ENCODE data around the gene OAT.

OAT gene

DNA sequence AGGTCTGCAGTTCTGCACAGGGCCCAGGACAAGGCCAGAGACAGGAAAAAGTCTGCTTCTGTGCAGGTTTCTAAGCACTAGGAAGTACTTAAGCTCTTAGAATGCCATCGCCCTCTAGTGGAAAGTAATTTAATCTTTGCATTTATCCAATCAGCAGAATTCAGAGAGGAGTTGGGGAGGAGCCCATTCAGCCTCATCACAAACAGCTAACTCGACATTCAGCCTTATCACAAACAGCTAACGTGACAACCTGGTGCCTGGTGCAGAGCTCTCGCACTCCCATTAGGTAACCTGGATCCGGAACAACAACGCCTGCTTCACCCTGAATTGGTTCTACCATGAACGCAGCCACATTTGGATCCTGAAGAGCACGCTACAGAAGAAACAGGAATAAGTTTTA, 15.2 kb downstream of the OAT start:
- peak; percentile 72 for DNase-seq (ENCODE audit: low spot score)

DNA sequence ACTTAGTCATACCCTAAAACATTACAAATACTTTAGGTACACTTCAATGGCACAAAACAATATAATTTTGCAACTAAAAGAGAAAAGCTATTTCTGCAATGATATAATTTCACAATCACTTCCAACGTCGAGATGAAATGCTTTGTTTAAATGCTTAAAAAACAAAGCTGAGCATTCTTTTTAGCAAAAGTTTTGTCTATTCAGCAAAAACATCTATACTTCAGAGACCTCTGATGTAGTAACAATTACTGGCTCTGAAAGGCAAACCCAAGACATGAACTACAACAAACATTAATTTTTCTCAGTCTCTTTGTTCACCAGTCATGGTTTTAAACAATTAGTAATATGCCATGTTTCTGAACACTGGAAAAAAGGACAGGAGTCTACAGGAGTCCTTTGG, 16.4 kb downstream of the OAT start:
- no peak for DNase-seq (ENCODE audit: low spot score)

GRCh38 chr10:124401633-124402032, 17.1 kb downstream of the OAT start:
- no peak for DNase-seq (ENCODE audit: low spot score)

- no peak for DNase-seq (ENCODE audit: low spot score)
Measured at GRCh38 chr10:124394583-124394982, 24.1 kb downstream of the OAT start.

GRCh38 chr10:124392626-124393342, 25.9 kb downstream of the OAT start:
- DNase-seq (ENCODE audit: low spot score) = no peak

DNA sequence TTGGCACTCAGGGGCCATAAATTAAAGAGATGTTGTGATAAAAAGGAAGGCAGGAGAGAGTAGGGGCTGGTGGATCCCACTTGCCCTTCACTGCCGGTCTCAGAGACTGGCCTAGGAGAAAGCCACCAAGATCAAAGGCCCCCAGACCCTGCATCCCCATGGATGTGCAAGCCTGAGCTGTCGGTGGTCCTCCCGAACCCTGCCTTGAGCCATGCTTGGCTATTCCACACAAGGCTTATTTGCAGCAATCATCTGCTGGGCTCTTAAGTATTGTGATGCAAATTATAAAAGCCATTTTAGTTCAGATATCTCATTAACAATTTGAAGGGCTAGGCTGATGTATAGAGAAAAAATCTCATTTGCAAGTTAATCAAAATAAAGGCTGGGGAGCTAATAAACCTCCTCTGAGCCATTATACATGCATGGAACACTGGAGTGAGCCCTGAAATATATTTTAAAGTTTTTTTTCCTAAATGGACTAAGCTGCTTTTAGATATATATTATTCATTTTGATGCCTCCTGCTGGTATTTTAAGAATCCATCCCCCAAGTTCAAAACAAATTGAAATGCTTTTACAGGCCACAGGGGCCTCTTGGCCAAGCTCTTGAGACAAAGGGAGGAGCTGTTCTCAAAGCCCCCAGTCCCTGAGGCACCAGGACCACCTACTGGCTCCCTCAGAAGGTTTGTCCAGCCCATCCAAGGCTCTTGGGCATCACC, 28.1 kb downstream of the OAT start:
- DNase-seq (ENCODE audit: low spot score) = no peak

DNA sequence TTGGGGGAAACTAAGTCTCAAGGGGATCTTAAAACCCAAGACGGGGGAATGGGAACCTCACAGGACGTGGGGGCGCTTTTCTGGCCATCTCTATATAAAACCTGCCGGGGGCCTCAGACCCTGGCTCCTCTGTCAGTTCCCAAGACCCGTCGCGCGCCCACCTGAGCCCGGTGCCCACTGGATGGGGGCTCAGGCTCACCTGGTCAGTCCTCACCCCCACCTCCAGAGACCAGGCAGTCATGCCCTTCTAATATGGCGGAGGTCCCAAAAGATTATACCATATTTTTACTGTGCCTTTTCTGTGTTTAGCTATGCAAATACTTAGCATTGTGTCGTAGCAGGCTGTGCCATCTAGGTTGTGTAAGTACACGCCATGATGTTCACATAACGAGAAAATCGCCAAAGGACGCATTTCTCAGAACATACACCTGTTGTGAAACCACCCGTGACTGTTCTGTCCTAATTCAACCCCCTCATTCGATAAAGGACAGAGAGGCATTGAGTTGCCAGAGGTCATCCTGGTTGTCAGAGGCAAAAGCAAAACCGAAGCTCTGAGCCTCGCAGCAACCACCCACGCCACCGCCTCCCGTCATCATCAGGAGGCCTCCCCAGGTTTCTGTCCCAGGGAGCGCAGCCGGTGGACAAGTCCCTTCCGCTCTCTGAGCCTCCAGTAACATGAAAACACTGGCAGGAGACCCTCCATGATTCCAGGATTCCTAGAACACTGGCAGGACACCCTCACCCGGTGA, 28.9 kb downstream of the OAT start:
- DNase-seq (ENCODE audit: low spot score) = no peak

DNA sequence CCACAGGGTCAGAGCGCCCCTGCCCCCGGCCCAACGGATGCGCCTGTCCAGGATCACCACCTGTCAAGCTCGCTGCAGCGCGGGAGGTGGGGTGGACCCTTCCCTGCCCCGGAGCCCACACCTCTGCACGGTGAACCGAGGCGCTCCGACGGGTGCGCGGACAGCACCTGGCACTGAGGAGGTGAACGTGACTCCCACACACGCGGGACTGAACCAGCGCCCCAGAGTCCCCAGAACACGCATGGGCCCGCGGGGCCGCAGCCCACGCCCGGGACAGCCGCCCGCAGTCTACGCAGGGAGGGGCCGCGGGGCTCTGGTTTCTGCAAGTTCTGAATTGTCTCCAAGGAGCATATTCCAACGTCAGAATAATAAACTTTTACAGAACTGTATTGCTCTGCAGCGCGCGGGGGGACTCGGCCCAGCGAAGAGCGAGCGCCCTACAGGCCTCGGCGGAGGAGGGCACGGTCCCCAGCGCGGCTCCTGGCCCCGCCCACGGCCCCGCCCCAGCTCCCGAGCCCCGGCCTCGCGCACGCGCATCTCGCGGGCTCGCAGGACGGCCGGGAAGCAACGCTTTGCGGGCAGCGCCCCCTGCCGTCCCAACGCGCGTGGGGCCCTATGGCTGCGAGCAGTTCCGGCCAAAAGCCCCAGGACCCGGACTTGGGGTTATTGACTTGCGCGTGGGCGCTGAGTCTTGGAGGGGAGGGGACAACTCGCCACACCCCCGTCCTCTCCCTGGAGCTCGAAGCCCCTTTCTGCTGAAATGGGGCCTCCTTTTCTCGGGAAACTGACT, 29.7 kb downstream of the OAT start:
- peak; percentile 91 for DNase-seq (ENCODE audit: low spot score)

DNA sequence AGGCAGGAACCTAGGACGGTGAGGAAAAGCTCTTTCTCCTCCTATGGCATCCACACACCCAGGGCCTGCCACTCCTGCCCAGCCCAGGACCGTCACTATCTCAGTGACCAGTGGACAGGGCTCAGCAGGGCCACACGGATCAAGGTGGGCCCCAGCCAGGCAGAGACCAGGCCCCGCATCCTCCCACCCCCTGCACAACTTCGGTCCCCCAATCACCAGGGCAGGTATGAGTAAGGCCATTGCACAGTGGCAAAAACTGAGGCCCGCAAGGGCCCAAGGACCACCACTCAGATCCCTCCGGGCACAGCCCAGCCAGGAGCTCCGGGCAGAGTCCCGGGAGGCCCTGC, 30.3 kb downstream of the OAT start:
- DNase-seq (ENCODE audit: low spot score) = no peak

GRCh38 chr10:124387078-124387874, 31.4 kb downstream of the OAT start:
- no peak for DNase-seq (ENCODE audit: low spot score)

DNA sequence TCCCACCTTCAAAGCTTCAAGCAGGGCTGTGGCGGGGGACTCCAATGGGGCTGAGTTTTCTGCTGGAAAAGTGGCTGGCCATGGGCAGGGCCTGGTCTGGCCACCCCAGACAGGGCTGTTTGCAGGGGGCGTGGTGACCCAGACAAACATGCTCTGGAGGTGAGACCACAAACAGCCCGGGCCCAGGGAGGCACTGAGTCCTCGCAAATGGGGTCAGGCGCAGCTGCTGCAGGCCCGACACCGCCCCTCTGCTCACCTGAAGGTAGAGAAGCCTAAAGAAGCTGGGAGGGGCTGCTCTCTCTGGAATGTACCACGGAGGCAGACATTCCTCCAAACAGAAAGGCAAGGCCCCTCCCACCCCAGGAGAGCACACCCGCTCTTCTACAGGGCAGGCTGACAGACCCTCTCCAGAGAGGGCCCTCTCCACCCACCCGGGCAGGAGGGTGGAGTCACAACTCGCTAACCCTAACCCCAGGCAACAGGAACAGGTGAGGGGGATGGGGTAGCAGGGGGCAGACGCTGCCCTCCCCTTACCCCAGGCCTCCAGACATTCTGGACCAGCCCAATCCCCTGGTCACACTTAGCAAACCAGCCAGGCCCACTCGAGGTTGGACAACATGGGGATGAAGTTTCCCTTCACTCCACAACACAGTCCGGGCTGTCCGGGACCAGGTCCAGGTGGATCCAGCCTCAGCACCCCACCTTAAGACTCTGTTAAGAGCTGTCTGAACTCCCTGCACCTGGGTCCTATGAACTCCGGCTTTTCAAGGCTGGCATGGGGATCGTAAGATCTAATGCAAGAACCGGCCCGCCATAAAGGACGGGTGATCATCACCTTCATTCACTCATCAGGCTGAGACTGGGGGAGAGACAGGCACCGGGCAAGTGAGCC, 32.3 kb downstream of the OAT start:
- DNase-seq (ENCODE audit: low spot score) = no peak

- no peak for DNase-seq (ENCODE audit: low spot score)
Measured at GRCh38 chr10:124385627-124386185, 33.0 kb downstream of the OAT start.

GRCh38 chr10:124384591-124385190, 34.0 kb downstream of the OAT start:
- DNase-seq (ENCODE audit: low spot score) = no peak

GRCh38 chr10:124384172-124384571, 34.6 kb downstream of the OAT start:
- DNase-seq (ENCODE audit: low spot score) = no peak

DNA sequence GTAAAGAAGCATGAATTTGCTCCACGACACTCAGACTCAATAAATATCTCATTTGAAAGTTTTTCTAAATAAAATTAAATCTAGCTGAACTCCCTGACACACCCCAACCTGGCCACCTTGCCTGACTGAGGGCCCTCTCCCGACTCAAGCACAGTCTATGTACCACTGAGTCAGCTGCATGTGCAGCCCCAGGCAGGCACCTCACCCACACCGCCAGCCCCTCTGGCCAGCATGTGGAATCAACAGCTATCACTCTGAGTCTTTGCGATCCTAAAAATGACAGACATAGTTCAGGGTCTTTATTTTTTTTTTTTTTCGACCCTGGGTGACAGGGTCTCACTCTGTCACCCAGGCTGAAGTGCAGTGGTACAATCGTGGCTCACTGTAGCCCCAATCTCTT, 35.2 kb downstream of the OAT start:
- DNase-seq (ENCODE audit: low spot score) = no peak

DNA sequence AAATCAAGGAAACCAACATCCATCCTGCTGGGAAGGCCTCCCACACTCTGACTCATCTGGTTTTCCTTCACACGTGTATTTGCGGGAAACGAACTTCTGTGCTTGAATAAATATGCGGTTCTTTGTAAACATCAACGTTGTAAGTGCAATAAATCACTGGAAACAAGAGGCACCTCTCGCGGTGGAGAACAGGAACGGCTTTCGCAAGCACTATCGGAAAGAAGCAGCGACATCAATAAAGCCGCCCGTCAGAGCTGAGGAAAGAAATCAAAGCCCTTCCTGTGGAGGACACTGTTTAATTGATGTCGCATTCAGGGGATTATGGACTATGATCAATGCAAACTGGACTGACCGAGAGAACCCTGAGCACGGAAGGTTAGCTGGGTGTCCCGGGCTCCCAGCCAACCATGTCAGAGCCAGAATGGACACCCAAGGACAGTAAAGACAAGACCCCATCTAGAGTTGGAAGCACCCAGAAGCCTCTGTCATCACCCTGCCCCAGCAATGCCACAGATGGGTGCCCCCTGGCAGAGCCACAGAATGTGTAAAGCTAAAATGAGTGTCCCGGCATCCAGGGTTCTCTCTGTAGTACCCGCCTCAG, 37.6 kb downstream of the OAT start:
- no peak for DNase-seq (ENCODE audit: low spot score)

DNA sequence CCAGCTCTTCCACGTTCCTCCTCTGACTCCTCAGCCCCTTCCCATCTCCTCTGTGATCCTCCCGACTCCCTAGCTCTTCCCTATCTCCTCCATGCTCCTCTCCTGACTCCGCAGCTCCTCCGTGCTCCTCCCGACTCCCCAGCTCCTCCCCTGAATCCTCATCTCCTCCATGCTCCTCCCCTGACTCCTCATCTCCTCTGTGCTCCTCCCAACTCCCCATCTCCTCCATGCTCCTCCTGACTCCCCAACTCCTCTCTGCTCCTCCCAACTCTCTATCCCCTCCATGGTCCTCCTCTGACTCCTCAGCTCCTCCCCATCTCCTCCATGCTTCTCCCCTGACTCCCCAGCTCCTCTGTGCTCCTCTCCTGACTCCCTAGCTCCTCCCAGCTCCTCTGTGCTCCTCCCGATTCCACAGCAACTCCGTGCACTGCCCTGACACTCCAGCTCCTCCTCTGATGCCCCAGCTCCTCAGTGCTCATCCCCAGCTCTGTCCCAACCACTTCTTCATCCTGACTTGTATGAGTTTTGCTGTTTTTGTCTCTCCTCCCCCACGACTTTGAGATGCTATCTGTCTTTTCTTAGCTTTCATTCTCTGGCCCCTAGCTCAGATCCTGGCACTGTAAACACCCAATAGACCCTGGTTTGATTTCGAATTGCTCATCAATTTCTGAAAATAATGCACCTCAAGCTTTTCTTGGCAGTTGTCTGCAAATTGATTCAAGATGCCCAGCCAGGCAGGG, 38.3 kb downstream of the OAT start:
- no peak for DNase-seq (ENCODE audit: low spot score)

GRCh38 chr10:124379609-124380193, 39.0 kb downstream of the OAT start:
- no peak for DNase-seq (ENCODE audit: low spot score)
